Measurements from ENCODE around the gene KIAA0513. TPM values are rescaled to one million over a fixed set of nuclear protein-coding genes. Genes with fewer than 3 reads are reported as not detected.

The KIAA0513 gene
- total and polyA plus RNA-seq, 2 of the 13 experiments (the other 11 are each of a cell fraction or from before 2014, with no cell fraction given) = 1.8 TPM

GRCh38 chr16:85056211-85056748 is 28.7 kb downstream of the KIAA0513 start (continued):
- TF ChIP-seq ZNF780A (CRISPR knock-in tag; IDR thresholded peaks at IDR 0.05) = no peak
- no peak for TF ChIP-seq PRDM10 (CRISPR knock-in tag; IDR thresholded peaks at IDR 0.05; ENCODE audit: low read depth)
- 0 out of 2 replicates have a peak, but pooled peaks have one; percentile 3 for TF ChIP-seq ZSCAN29 (CRISPR knock-in tag; conservative IDR thresholded peaks at IDR 0.05)
- peak; percentile 30 for TF ChIP-seq XRCC5 (optimal IDR thresholded peaks at IDR 0.05; ENCODE audit: low read length)
- TF ChIP-seq ZNF33B (CRISPR knock-in tag; IDR thresholded peaks at IDR 0.05) = 0 out of 2 replicates have a peak, but pooled peaks have one; percentile 5
- TF ChIP-seq SIN3B (IDR thresholded peaks at IDR 0.05; ENCODE audit: low read length) = no peak
- no peak for TF ChIP-seq ZC3H13 (CRISPR knock-in tag; IDR thresholded peaks at IDR 0.05)
- 0 out of 2 replicates have a peak, but pooled peaks have one; percentile 55 for TF ChIP-seq PITX1 (CRISPR knock-in tag; IDR thresholded peaks at IDR 0.05)
- TF ChIP-seq TRAFD1 (CRISPR knock-in tag; IDR thresholded peaks at IDR 0.05; ENCODE audit: borderline replicate concordance) = 0 out of 2 replicates have a peak, but pooled peaks have one; percentile 26
- 0 out of 2 replicates have a peak, but pooled peaks have one; percentile 13 for TF ChIP-seq SRY (CRISPR knock-in tag; IDR thresholded peaks at IDR 0.05)
- 0 out of 2 replicates have a peak, but pooled peaks have one; percentile 6 for TF ChIP-seq TIGD3 (CRISPR knock-in tag; IDR thresholded peaks at IDR 0.05; ENCODE audit: borderline replicate concordance)
- TF ChIP-seq CHD4 (IDR thresholded peaks at IDR 0.05; ENCODE audit: borderline replicate concordance, low read length) = no peak
- TF ChIP-seq SOX6 (IDR thresholded peaks at IDR 0.05) = no peak
- peak; percentile 25; the same call in 1 of the 2 replicates for TF ChIP-seq SOX6 (CRISPR knock-in tag; IDR thresholded peaks at IDR 0.05)
- no peak for TF ChIP-seq ZBTB7A (CRISPR knock-in tag; IDR thresholded peaks at IDR 0.05)
- no peak for TF ChIP-seq LBX2 (CRISPR knock-in tag; IDR thresholded peaks at IDR 0.05; ENCODE audit: borderline replicate concordance)
- no peak for TF ChIP-seq CREM (IDR thresholded peaks at IDR 0.05)
- no peak for TF ChIP-seq CREM (CRISPR knock-in tag; IDR thresholded peaks at IDR 0.05)
- TF ChIP-seq PTBP1 (IDR thresholded peaks at IDR 0.05; ENCODE audit: low read depth, low read length, poor library complexity, severe bottlenecking) = no peak
- TF ChIP-seq ZNF274 (CRISPR knock-in tag; IDR thresholded peaks at IDR 0.05) = no peak
- TF ChIP-seq ZNF44 (CRISPR knock-in tag; IDR thresholded peaks at IDR 0.05) = 0 out of 2 replicates have a peak, but pooled peaks have one; percentile 17
- peak; percentile 10; the same call in 1 of the 2 replicates for TF ChIP-seq ZFP91 (CRISPR knock-in tag; IDR thresholded peaks at IDR 0.05; ENCODE audit: borderline replicate concordance)

Data from HepG2 (cell line).